KBM-7 (cell line): ENCODE results near the gene PLCB4.
"Not testable (repeated sequence)": the region's sequence is repeated elsewhere in the genome, so short reads cannot be mapped to it uniquely, and the experiment has no call there.

Source experiments
- DNase-seq: peaks from one replicate; pipeline ENCODE4 v3.0.0-alpha.2; 2015
- in situ Hi-C: fragments of 300-500 bp; cut with MboI; formaldehyde crosslinking; loops from 2 replicates; pipeline ENCODE4 v1.14.3; 2020; ENCODE audit warnings: low sequenced_read_pairs, low pct_unique_long_range_greater_than_20kb, mixed read lengths

The PLCB4 gene

GRCh38 chr20:9360431-9360830 lies 291.5 kb downstream of the PLCB4 start:
- in situ Hi-C loops = no loop called here
- no peak for DNase-seq

- in situ Hi-C loops = no loop called here
- DNase-seq = no peak
Observed at GRCh38 chr20:9363673-9364072, 294.8 kb downstream of the PLCB4 start.

GRCh38 chr20:9367328-9367727 lies 298.4 kb downstream of the PLCB4 start:
- DNase-seq = no peak
- in situ Hi-C loops = no loop called here

- DNase-seq = no peak
- in situ Hi-C loops = no loop called here
Observed at GRCh38 chr20:9367746-9368145, 298.9 kb downstream of the PLCB4 start.

- no peak for DNase-seq
- in situ Hi-C loops = no loop called here
Observed at GRCh38 chr20:9368893-9369292, 300.0 kb downstream of the PLCB4 start.

GRCh38 chr20:9369557-9369956 lies 300.7 kb downstream of the PLCB4 start:
- no peak for DNase-seq
- in situ Hi-C loops = no loop called here

GRCh38 chr20:9374072-9374471 lies 305.2 kb downstream of the PLCB4 start:
- DNase-seq = no peak
- in situ Hi-C loops = no loop called here

- in situ Hi-C loops = no loop called here
- no peak for DNase-seq
Observed at GRCh38 chr20:9374480-9374879, 305.6 kb downstream of the PLCB4 start.

- in situ Hi-C loops = no loop called here
- DNase-seq = no peak
Observed at GRCh38 chr20:9375221-9375681, 306.4 kb downstream of the PLCB4 start.

GRCh38 chr20:9377007-9377406 lies 308.1 kb downstream of the PLCB4 start:
- in situ Hi-C loops = no loop called here
- DNase-seq = no peak

- in situ Hi-C loops, DNase-seq: not testable (repeated sequence)
Observed at GRCh38 chr20:9385345-9386310, 316.7 kb downstream of the PLCB4 start.

GRCh38 chr20:9388160-9388812 lies 319.4 kb downstream of the PLCB4 start:
- in situ Hi-C loops = no loop called here

GRCh38 chr20:9388813-9389161 lies 319.9 kb downstream of the PLCB4 start:
- in situ Hi-C loops = no loop called here
- DNase-seq = no peak

More at GRCh38 chr20:9388160-9388812, 319.4 kb downstream of the PLCB4 start:
- DNase-seq = no peak

GRCh38 chr20:9389346-9389745 lies 320.5 kb downstream of the PLCB4 start:
- no peak for DNase-seq
- in situ Hi-C loops = no loop called here

GRCh38 chr20:9390441-9390840 lies 321.6 kb downstream of the PLCB4 start:
- no peak for DNase-seq
- in situ Hi-C loops = no loop called here

GRCh38 chr20:9392892-9393857 lies 324.3 kb downstream of the PLCB4 start:
- in situ Hi-C loops = no loop called here

GRCh38 chr20:9395971-9396370 lies 327.1 kb downstream of the PLCB4 start:
- no peak for DNase-seq
- in situ Hi-C loops = no loop called here

More at GRCh38 chr20:9392892-9393857, 324.3 kb downstream of the PLCB4 start:
- DNase-seq = peak; percentile 59

GRCh38 chr20:9397928-9398327 lies 329.0 kb downstream of the PLCB4 start:
- DNase-seq = no peak
- in situ Hi-C loops = no loop called here

- in situ Hi-C loops = no loop called here
- no peak for DNase-seq
Observed at GRCh38 chr20:9398882-9399281, 330.0 kb downstream of the PLCB4 start.
